Measurements from ENCODE around the gene MAP7. TPM values are rescaled to one million over a fixed set of nuclear protein-coding genes. Genes with fewer than 3 reads are reported as not detected.

Gene MAP7
- total RNA-seq, 1 donor from 2014 or later: 101 TPM

DNA sequence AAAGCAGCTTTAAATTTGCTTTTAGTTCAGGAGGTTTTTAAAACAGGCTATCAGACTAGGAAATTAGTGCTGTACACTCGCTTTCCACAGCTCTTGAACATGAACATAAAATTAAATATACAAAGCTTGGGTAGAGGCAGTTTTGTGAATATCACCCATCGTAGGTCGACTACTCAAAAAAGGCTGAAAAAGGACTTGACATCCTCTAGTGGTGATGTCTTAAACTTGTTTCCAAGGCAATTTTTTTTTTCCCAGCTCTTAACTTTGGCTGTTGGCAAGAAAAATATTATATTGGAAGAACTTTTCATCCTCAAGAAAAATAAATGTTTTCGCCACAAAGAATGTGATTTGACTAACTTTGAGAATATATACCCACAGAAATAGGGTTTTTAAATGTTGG, 2.9 kb downstream of the MAP7 start:
- Mint-ChIP-seq H3K27me3 (no peaks in the 10 kb centered on the region), H3K4me3 (ENCODE audit: low read depth) (peak overlapping the region; percentile 47), H3K27ac (no peak overlapping the region), H3K36me3 (ENCODE audit: insufficient read depth) (peaks cover 15% of the 10 kb centered on the region), H3K9me3 (ENCODE audit: low read depth) (peaks cover 3% of the 10 kb centered on the region), H3K4me1 (ENCODE audit: low read depth) (peaks cover 61% of the 10 kb centered on the region)
- TF ChIP-seq, protein P1, sequence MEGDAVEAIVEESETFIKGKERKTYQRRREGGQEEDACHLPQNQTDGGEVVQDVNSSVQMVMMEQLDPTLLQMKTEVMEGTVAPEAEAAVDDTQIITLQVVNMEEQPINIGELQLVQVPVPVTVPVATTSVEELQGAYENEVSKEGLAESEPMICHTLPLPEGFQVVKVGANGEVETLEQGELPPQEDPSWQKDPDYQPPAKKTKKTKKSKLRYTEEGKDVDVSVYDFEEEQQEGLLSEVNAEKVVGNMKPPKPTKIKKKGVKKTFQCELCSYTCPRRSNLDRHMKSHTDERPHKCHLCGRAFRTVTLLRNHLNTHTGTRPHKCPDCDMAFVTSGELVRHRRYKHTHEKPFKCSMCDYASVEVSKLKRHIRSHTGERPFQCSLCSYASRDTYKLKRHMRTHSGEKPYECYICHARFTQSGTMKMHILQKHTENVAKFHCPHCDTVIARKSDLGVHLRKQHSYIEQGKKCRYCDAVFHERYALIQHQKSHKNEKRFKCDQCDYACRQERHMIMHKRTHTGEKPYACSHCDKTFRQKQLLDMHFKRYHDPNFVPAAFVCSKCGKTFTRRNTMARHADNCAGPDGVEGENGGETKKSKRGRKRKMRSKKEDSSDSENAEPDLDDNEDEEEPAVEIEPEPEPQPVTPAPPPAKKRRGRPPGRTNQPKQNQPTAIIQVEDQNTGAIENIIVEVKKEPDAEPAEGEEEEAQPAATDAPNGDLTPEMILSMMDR (IDR thresholded peaks at IDR 0.05; ENCODE audit: unreplicated experiment): peak; percentile 69
- no peak for DNase-seq (ENCODE audit: low spot score, unreplicated experiment)

DNA sequence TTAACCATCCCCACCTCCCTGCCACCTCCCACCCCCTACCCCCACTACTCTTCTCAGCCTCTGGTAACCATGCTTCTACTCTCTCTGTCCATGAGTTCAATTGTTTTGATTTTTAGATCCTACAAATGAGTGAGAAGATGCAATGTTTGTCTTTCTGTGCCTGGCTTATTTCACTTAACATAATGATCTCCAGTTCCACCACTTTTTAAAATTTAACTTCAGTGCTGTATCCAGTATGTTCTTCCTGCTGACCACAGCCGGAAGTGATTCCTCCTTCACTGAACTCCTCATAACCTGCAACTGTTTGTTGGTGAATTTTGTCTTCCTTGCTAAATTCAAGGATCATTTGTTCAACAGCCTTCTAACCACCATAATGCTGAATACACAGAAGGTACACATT, 3.9 kb downstream of the MAP7 start:
- H3K4me1 Mint-ChIP-seq (ENCODE audit: low read depth): peaks cover 55% of the 10 kb centered on the region
- no peak overlapping the region for H3K4me3 Mint-ChIP-seq (ENCODE audit: low read depth)
- H3K9me3 Mint-ChIP-seq (ENCODE audit: low read depth): peaks cover 3% of the 10 kb centered on the region
- H3K36me3 Mint-ChIP-seq (ENCODE audit: insufficient read depth): peaks cover 17% of the 10 kb centered on the region
- DNase-seq (ENCODE audit: low spot score, unreplicated experiment): no peak
- H3K27me3 Mint-ChIP-seq: no peaks in the 10 kb centered on the region
- H3K27ac Mint-ChIP-seq: peak overlapping the region; percentile 90
- TF ChIP-seq, protein P1 (IDR thresholded peaks at IDR 0.05; ENCODE audit: unreplicated experiment): no peak

DNA sequence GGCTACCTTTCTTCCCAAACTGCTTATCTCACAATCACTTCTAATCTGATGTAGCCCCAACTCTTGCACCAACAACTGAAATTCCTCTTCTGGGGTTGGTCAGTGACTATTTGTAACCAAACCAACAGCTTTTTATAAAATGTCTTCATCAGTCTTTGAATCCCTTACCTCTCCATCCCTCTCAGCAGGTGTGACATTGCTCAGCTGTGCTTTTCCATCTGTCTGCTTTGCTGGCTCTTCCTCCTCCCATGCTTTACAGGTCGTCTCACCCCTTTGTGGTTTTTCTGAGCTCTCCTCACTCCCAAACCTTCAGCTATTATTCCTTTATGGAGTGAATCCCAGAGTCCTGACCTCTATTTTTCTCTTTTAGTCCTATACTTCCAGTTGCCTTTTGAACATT, 5.9 kb downstream of the MAP7 start:
- TF ChIP-seq, protein P1 (IDR thresholded peaks at IDR 0.05; ENCODE audit: unreplicated experiment): no peak
- no peak for DNase-seq (ENCODE audit: low spot score, unreplicated experiment)
- Mint-ChIP-seq H3K4me1 (ENCODE audit: low read depth) (peaks cover 68% of the 10 kb centered on the region), H3K27ac (peak overlapping the region; percentile 84), H3K4me3 (ENCODE audit: low read depth) (peak overlapping the region; percentile 22), H3K36me3 (ENCODE audit: insufficient read depth) (peaks cover 17% of the 10 kb centered on the region), H3K9me3 (ENCODE audit: low read depth) (peaks cover 3% of the 10 kb centered on the region), H3K27me3 (no peaks in the 10 kb centered on the region)

DNA sequence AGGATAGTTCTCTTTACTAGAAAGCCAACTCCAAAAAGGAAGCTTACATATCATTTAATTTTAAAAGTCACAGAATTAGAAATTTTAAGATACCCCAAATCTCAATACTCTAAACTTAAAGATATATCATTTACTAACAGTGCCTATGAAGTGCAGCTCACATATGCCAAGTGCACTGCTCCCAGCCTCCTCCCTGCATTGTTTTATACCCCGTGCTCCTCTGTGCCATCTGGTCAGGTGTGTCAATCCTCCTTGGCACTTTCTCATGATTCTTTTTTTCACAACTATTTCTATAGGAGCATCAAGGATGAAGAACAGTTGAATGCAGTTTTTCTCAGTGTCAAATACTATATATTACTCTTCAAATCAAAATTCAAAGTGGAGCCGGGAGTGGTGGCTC, 8.8 kb downstream of the MAP7 start:
- peaks cover 44% of the 10 kb centered on the region for H3K4me1 Mint-ChIP-seq (ENCODE audit: low read depth)

DNA sequence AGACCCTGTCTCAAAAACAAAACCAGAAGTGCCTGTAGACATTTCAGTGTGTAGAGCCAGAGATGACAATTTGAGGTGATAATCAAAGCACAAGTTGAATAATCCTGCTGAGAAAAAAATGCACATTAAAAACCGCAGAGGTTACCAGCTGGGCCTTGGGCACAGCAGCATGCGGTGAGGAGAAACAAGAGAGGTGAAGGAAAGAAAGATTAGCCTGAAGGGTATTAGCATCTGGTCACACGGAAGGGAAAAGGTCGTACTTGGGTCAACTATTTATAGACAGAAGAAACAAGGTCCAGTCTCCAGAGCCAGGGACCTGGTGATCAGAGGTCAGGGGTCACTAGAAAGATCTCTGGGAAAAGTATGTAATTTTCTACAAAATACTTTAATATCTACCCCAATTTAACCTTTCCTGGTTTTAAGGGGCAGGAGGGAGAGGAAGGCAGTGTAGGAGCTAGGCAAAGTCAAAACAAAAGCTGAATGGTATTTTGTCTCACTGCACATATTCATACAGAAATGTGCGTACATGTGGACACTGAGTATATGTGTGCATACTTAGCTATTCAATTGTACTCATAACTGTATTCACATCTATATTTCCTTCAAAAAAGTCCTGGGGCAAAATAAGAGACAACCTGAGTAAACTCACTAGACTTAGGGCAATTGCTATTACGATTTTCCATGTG, 10.1 kb downstream of the MAP7 start:
- no peaks in the 10 kb centered on the region for H3K27me3 Mint-ChIP-seq
- TF ChIP-seq, protein P1 (IDR thresholded peaks at IDR 0.05; ENCODE audit: unreplicated experiment): no peak
- H3K4me3 Mint-ChIP-seq (ENCODE audit: low read depth): no peak overlapping the region
- H3K9me3 Mint-ChIP-seq (ENCODE audit: low read depth): peaks cover 3% of the 10 kb centered on the region
- peaks cover 23% of the 10 kb centered on the region for H3K36me3 Mint-ChIP-seq (ENCODE audit: insufficient read depth)
- H3K4me1 Mint-ChIP-seq (ENCODE audit: low read depth): peaks cover 36% of the 10 kb centered on the region
- peak overlapping the region; percentile 89 for H3K27ac Mint-ChIP-seq
- no peak for DNase-seq (ENCODE audit: low spot score, unreplicated experiment)

More for the DNA sequence above, 8.8 kb downstream of the MAP7 start:
- no peak for DNase-seq (ENCODE audit: low spot score, unreplicated experiment)
- Mint-ChIP-seq H3K9me3 (ENCODE audit: low read depth) (peaks cover 3% of the 10 kb centered on the region), H3K36me3 (ENCODE audit: insufficient read depth) (peaks cover 19% of the 10 kb centered on the region), H3K27ac (no peak overlapping the region), H3K27me3 (no peaks in the 10 kb centered on the region), H3K4me3 (ENCODE audit: low read depth) (no peak overlapping the region)
- TF ChIP-seq, protein P1 (IDR thresholded peaks at IDR 0.05; ENCODE audit: unreplicated experiment): no peak
